ENCODE measurements around the gene FSCB. TPM values are rescaled to one million over a fixed set of nuclear protein-coding genes. Genes with fewer than 3 reads are reported as not detected.

Gene FSCB
- total RNA-seq, 1 experiment from 2014 or later = 0.15 TPM

DNA sequence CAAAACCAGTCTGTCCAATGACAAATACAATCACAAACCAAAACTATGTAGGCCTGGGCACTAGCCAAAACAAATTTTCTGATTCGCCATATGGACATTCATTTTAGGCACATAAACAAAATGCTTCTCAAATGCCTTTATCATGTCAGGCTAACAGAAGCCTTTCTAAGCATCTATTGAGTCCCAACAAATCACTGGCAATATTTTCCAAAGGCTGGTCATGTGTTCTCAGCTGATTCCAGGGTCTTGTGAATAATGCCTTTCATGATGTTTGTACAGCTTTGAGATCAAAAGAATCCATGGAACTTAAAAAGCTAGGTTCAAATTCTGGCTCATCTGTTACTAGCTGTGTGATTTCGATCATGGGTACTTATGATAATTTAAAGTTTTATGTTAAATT, 16.1 kb downstream of the FSCB start:
- Histone ChIP-seq H2AFZ (ENCODE audit: low read length) (no peak overlapping the region), H3K4me3 (ENCODE audit: low read length) (no peak overlapping the region), H3K27ac (ENCODE audit: low read length) (no peak overlapping the region), H3K4me2 (ENCODE audit: low read length) (no peak overlapping the region), H3K4me1 (ENCODE audit: insufficient read depth, low read length) (no peaks in the 10 kb centered on the region), H3K36me3 (ENCODE audit: low read depth, low read length) (no peaks in the 10 kb centered on the region), H3K27me3 (ENCODE audit: low read length) (no peaks in the 10 kb centered on the region), H3K79me2 (ENCODE audit: low read length) (no peaks in the 10 kb centered on the region), H3K9ac (ENCODE audit: low read length) (no peak overlapping the region), H3K9me3 (ENCODE audit: low read length) (no peaks in the 10 kb centered on the region), H4K20me1 (ENCODE audit: low read length) (no peaks in the 10 kb centered on the region), H3F3A (ENCODE audit: low read length, unreplicated experiment) (no peaks in the 10 kb centered on the region), H3K9me2 (replicated peaks; ENCODE audit: low read length) (no peaks in the 10 kb centered on the region; the same call in 1 of the 2 replicates)
- peak; percentile 50 for ATAC-seq
- POLR2A ChIA-PET (ENCODE audit: unreplicated experiment) = no interaction called here
- CTCF ChIA-PET = no interaction called here
- TF ChIP-seq, protein P1, sequence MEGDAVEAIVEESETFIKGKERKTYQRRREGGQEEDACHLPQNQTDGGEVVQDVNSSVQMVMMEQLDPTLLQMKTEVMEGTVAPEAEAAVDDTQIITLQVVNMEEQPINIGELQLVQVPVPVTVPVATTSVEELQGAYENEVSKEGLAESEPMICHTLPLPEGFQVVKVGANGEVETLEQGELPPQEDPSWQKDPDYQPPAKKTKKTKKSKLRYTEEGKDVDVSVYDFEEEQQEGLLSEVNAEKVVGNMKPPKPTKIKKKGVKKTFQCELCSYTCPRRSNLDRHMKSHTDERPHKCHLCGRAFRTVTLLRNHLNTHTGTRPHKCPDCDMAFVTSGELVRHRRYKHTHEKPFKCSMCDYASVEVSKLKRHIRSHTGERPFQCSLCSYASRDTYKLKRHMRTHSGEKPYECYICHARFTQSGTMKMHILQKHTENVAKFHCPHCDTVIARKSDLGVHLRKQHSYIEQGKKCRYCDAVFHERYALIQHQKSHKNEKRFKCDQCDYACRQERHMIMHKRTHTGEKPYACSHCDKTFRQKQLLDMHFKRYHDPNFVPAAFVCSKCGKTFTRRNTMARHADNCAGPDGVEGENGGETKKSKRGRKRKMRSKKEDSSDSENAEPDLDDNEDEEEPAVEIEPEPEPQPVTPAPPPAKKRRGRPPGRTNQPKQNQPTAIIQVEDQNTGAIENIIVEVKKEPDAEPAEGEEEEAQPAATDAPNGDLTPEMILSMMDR (conservative IDR thresholded peaks at IDR 0.05; ENCODE audit: low read depth, low read length) = no peak
- TF ChIP-seq EZH2 (IDR thresholded peaks at IDR 0.05; ENCODE audit: low read length, unreplicated experiment) = no peak
- no peak for TF ChIP-seq EZH2phosphoT487 (IDR thresholded peaks at IDR 0.05; ENCODE audit: borderline replicate concordance, low read length)
- intact Hi-C loops (cut with micrococcal nuclease) = no loop called here
- no TSS peak for BruUV-seq (replicated peaks)
- peak; percentile 49 for DNase-seq

DNA sequence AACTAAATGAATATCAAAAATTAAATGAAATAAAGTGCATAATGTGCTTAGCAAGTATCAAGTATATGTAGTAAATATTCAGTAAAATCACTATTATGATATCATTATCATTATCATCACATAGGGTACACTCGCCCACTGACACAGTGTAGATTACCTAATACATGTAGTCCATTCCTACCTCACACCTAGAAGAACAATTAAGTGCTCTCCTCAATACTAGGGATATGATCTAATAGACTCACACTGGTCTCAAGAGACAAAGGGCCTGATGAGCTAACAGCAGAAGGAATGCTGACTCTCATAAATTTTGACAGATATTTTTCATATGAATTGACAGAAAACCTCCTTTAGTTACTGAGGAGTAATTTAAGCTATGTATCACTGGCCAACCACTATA, 29.1 kb downstream of the FSCB start:
- H3K4me2 ChIP-seq (ENCODE audit: low read length) = no peak overlapping the region
- no peaks in the 10 kb centered on the region for H3K9me3 ChIP-seq (ENCODE audit: low read length)
- intact Hi-C loops (cut with micrococcal nuclease) = no loop called here
- H2AFZ ChIP-seq (ENCODE audit: low read length) = no peak overlapping the region
- CTCF ChIA-PET = no interaction called here
- TF ChIP-seq EZH2phosphoT487 (IDR thresholded peaks at IDR 0.05; ENCODE audit: borderline replicate concordance, low read length) = no peak
- TF ChIP-seq, protein P1 (conservative IDR thresholded peaks at IDR 0.05; ENCODE audit: low read depth, low read length) = no peak
- no peak for TF ChIP-seq EZH2 (IDR thresholded peaks at IDR 0.05; ENCODE audit: low read length, unreplicated experiment)
- H3K27me3 ChIP-seq (ENCODE audit: low read length) = no peaks in the 10 kb centered on the region
- H3K4me1 ChIP-seq (ENCODE audit: insufficient read depth, low read length) = no peaks in the 10 kb centered on the region
- BruUV-seq (replicated peaks) = no TSS peak
- DNase-seq = no peak
- H3F3A ChIP-seq (ENCODE audit: low read length, unreplicated experiment) = no peaks in the 10 kb centered on the region
- no peak overlapping the region for H3K9ac ChIP-seq (ENCODE audit: low read length)
- no peaks in the 10 kb centered on the region for H3K36me3 ChIP-seq (ENCODE audit: low read depth, low read length)
- no peaks in the 10 kb centered on the region for H3K79me2 ChIP-seq (ENCODE audit: low read length)
- ATAC-seq = no peak
- no peaks in the 10 kb centered on the region for H3K9me2 ChIP-seq (replicated peaks; ENCODE audit: low read length)
- POLR2A ChIA-PET (ENCODE audit: unreplicated experiment) = no interaction called here
- no peak overlapping the region for H3K27ac ChIP-seq (ENCODE audit: low read length)
- no peaks in the 10 kb centered on the region for H4K20me1 ChIP-seq (ENCODE audit: low read length)
- no peak overlapping the region for H3K4me3 ChIP-seq (ENCODE audit: low read length)

DNA sequence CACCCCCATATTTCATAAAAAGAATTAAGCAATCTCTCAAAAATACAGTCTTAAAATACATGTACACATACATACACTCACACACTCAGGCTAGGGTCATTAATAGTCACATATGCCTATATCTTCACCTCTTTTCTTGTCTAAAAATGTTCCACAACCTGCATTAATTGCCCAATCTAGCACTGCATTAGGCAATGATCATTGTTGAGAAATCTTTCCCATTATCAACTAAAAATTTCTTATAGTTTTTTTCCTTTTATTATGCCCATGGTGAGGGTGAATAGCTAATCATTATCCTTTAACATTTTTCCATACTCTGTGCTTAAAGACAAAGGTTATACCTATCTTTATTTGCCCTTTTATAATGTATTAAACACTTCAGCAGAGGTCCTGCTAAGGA, 38.3 kb downstream of the FSCB start:
- Histone ChIP-seq H4K20me1 (ENCODE audit: low read length) (no peaks in the 10 kb centered on the region), H3K9ac (ENCODE audit: low read length) (no peak overlapping the region), H3K9me2 (replicated peaks; ENCODE audit: low read length) (no peaks in the 10 kb centered on the region), H2AFZ (ENCODE audit: low read length) (no peak overlapping the region), H3K36me3 (ENCODE audit: low read depth, low read length) (no peaks in the 10 kb centered on the region), H3F3A (ENCODE audit: low read length, unreplicated experiment) (no peaks in the 10 kb centered on the region), H3K9me3 (ENCODE audit: low read length) (no peaks in the 10 kb centered on the region), H3K4me1 (ENCODE audit: insufficient read depth, low read length) (no peaks in the 10 kb centered on the region), H3K4me3 (ENCODE audit: low read length) (no peak overlapping the region), H3K79me2 (ENCODE audit: low read length) (no peaks in the 10 kb centered on the region), H3K4me2 (ENCODE audit: low read length) (no peak overlapping the region), H3K27ac (ENCODE audit: low read length) (no peak overlapping the region), H3K27me3 (ENCODE audit: low read length) (no peaks in the 10 kb centered on the region)
- CTCF ChIA-PET = no interaction called here
- BruUV-seq (replicated peaks) = no TSS peak
- POLR2A ChIA-PET (ENCODE audit: unreplicated experiment) = no interaction called here
- no peak for ATAC-seq
- intact Hi-C loops (cut with micrococcal nuclease) = no loop called here
- TF ChIP-seq EZH2phosphoT487 (IDR thresholded peaks at IDR 0.05; ENCODE audit: borderline replicate concordance, low read length) (no peak), EZH2 (IDR thresholded peaks at IDR 0.05; ENCODE audit: low read length, unreplicated experiment) (no peak)
- TF ChIP-seq, protein P1 (conservative IDR thresholded peaks at IDR 0.05; ENCODE audit: low read depth, low read length) = no peak
- DNase-seq = no peak
